K562 (cell line): ENCODE results near the gene ZNRD2. TPM values are rescaled to one million over a fixed set of nuclear protein-coding genes. Genes with fewer than 3 reads are reported as not detected.

Source experiments
- ATF1 ChIP-seq, 2 experiments: fragments of 450-650 bp in 1 of 2; IDR thresholded peaks; 2 replicates each; pipeline ENCODE4 v1.6.1; 2016; ENCODE audit warnings: missing compliant biosample characterization in 1 of 2, missing genetic modification characterization in 1 of 2
- CBFA2T2 ChIP-seq: fragments of 450-650 bp; conservative IDR thresholded peaks from 2 replicates; pipeline ENCODE4 v1.6.1; 2017; ENCODE audit warnings: mild to moderate bottlenecking
- CBFA2T3 ChIP-seq: fragments of 450-650 bp; IDR thresholded peaks from 2 replicates; pipeline ENCODE4 v1.6.1; 2017
- CREB5 ChIP-seq: fragments of 250-450 bp; sonication (Bioruptor Pico); IDR thresholded peaks from 2 replicates; pipeline ENCODE4 v1.5.0; 2020; ENCODE audit warnings: mild to moderate bottlenecking
- E2F3 ChIP-seq: fragments of 250-450 bp; sonication (Bioruptor Pico); IDR thresholded peaks from 2 replicates; pipeline ENCODE4 v1.4.0; 2020; ENCODE audit warnings: mild to moderate bottlenecking
- KDM5B ChIP-seq: fragments of 200-600 bp; sonication (generic); IDR thresholded peaks from 2 replicates; pipeline ENCODE4 v1.6.1; 2012; ENCODE audit warnings: low read depth, mild to moderate bottlenecking, moderate library complexity, low read length, control low read depth, inconsistent platforms; ENCODE audit not compliant: insufficient replicate concordance
- LCOR ChIP-seq: sonication (generic); formaldehyde crosslinking; IDR thresholded peaks from 2 replicates; pipeline ENCODE4 v1.8.0; 2022; ENCODE audit warnings: mild to moderate bottlenecking, missing genetic modification reagents
- MNT ChIP-seq, 2 experiments: fragments of 450-650 bp; conservative IDR thresholded peaks; 2 replicates each; pipeline ENCODE4 v1.6.1; 2017; ENCODE audit warnings: mild to moderate bottlenecking in 2 of 2, moderate library complexity in 2 of 2
- PKNOX1 ChIP-seq: fragments of 450-650 bp; IDR thresholded peaks from 2 replicates; pipeline ENCODE4 v1.6.1; 2016
- POLR2A ChIP-seq: fragments of 450-650 bp; conservative IDR thresholded peaks from 2 replicates; pipeline ENCODE4 v1.6.1; 2016
- STAG1 ChIP-seq: sonication (generic); formaldehyde crosslinking; IDR thresholded peaks from 2 replicates; pipeline ENCODE4 v1.5.0; 2020; ENCODE audit warnings: missing genetic modification reagents, borderline replicate concordance
- TFAP4 ChIP-seq: sonication (generic); formaldehyde crosslinking; IDR thresholded peaks from 2 replicates; pipeline ENCODE4 v1.8.0; 2022; ENCODE audit warnings: missing genetic modification reagents, mild to moderate bottlenecking, moderate library complexity, borderline replicate concordance
- USF2 ChIP-seq: sonication (generic); formaldehyde crosslinking; IDR thresholded peaks from 2 replicates; pipeline ENCODE4 v1.5.0; 2020; ENCODE audit warnings: missing genetic modification reagents
- ZBTB11 ChIP-seq, 3 experiments: fragments of 200-800 bp in 1 of 3; fragments of 250-450 bp in 1 of 3; fragments of 450-650 bp in 1 of 3; sonication (Bioruptor Pico) in 1 of 3; sonication (Bioruptor generic) in 1 of 3; formaldehyde crosslinking in 1 of 3; IDR thresholded peaks; 2 replicates each; pipeline versions ENCODE4 v1.6.1 to v1.8.0; 2016 to 2022; ENCODE audit warnings: mild to moderate bottlenecking in 2 of 3, missing genetic modification characterization in 2 of 3, missing compliant biosample characterization in 1 of 3, moderate library complexity in 1 of 3
- ZNF79 ChIP-seq: fragments of 250-450 bp; sonication (Bioruptor Pico); IDR thresholded peaks from 2 replicates; pipeline ENCODE4 v1.4.0; 2020; ENCODE audit warnings: low read depth, mild to moderate bottlenecking, moderate library complexity
- polyA plus RNA-seq, 8 experiments: library from polyadenylated mRNA; depleted of rRNA in 4 of 8; stranded (reverse) in 5 of 8; unstranded in 3 of 8; fragments of >200 nt; fragmentation: Nextera tagmentation in 2 of 8; fragmentation: Illumina TruSeq in 1 of 8; extraction: Ambion mirVana in 2 of 8; extraction: Trizol in 1 of 8; gene quantifications; 2 replicates each; pipeline versions ENCODE4 v1.2.1 to v1.2.3, GENCODE V29; 2011 to 2014; ENCODE audit warnings: inconsistent platforms in 1 of 8, missing spikeins in 1 of 8
- total RNA-seq, 7 experiments: library from RNA; depleted of rRNA in 6 of 7; stranded (reverse); fragments of >200 nt in 6 of 7; fragmentation: Illumina TruSeq in 2 of 7; extraction: Trizol in 2 of 7; gene quantifications; 2 replicates each; pipeline versions ENCODE4 v1.2.1 to v1.2.3, GENCODE V29; 2011 to 2021; ENCODE audit warnings: low replicate concordance in 1 of 7

Gene ZNRD2
- total and polyA plus RNA-seq, 9 of the 15 experiments (the other 6 are each of a cell fraction or from before 2014, with no cell fraction given), result 13.4 to 129 (median 60.4) TPM

- TF ChIP-seq MNT (conservative IDR thresholded peaks at IDR 0.05) (peak in 1 of 2 experiments; percentile 70; a peak in 3 of 4 replicates), USF2 (CRISPR knock-in tag) (peak; percentile 93), CBFA2T3 (no peak), ZBTB11 (CRISPR knock-in tag; IDR thresholded peaks at IDR 0.05) (peak in 1 of 3 experiments; percentile 59; a peak in 2 of 6 replicates), TFAP4 (CRISPR knock-in tag) (peak; percentile 56; the same call in 1 of the 2 replicates), E2F3 (CRISPR knock-in tag) (no peak), KDM5B (peak; percentile 43), LCOR (CRISPR knock-in tag) (0 out of 2 replicates have a peak, but pooled peaks have one; percentile 17), STAG1 (CRISPR knock-in tag) (0 out of 2 replicates have a peak, but pooled peaks have one; percentile 32), CREB5 (no peak), CBFA2T2 (peak; percentile 46; the same call in 1 of the 2 replicates), POLR2A (peak; percentile 67), ATF1 (CRISPR knock-in tag; IDR thresholded peaks at IDR 0.05) (no peak), ATF1 (tag; IDR thresholded peaks at IDR 0.05) (peak; percentile 69), ZNF79 (no peak), PKNOX1 (peak; percentile 12; the same call in 1 of the 2 replicates)
These were observed 45.3 kb upstream of the ZNRD2 start, which contains the start of gene SCYL1 (continued) for GRCh38 chr11:65524741-65525545.
